IMR-90 (cell line): ENCODE measurements around the gene TSPAN14. TPM values are rescaled to one million over a fixed set of nuclear protein-coding genes. Genes with fewer than 3 reads are reported as not detected.

Experiments
- ATAC-seq: fragments of 200-7000 bp; cut with Tn5 transposase; 2 replicates; pipeline ENCODE4 v1.9.1; 2020; ENCODE audit warnings: low read depth, mild to moderate bottlenecking, moderate library complexity
- BruUV-seq: library from RNA; stranded (reverse); fragments of 400-500 nt; replicated peaks from 2 replicates; lab custom pipeline; 2021; lab: Mats Ljungman, UMichigan
- CTCF ChIA-PET: fragments of 300-600 bp; formaldehyde crosslinking; extraction: SDS; loops from one replicate; lab custom pipeline; 2021; ENCODE audit warnings: antibody characterized with exemption; lab: Yijun Ruan, JAX
- POLR2A ChIA-PET: fragments of 300-600 bp; sonication (Branson Sonifier 250); formaldehyde crosslinking; loops from one replicate; lab custom pipeline; 2022; ENCODE audit warnings: antibody characterized with exemption; ENCODE audit not compliant: unreplicated experiment; lab: Charles Lee
- DNase-seq: peaks from one replicate; pipeline ENCODE4 v3.0.0; 2013
- H2AFZ ChIP-seq: replicated peaks from 2 replicates; pipeline ENCODE3; 2013; ENCODE audit warnings: low read length, mild to moderate bottlenecking; ENCODE audit not compliant: poor library complexity
- H2AK5ac ChIP-seq: 2 replicates; pipeline ENCODE4 v1.6.1; 2013; ENCODE audit warnings: low read depth, low read length, inconsistent platforms
- H2AK9ac ChIP-seq: replicated peaks from 2 replicates; pipeline ENCODE3; 2013; ENCODE audit warnings: mild to moderate bottlenecking, low read depth, low read length, moderate library complexity; ENCODE audit not compliant: poor library complexity
- H2BK120ac ChIP-seq: 2 replicates; pipeline ENCODE4 v1.6.1; 2013; ENCODE audit warnings: low read depth, low read length, inconsistent platforms
- H2BK15ac ChIP-seq: 3 replicates; pipeline ENCODE4 v1.6.1; 2013; ENCODE audit warnings: low read depth, low read length, inconsistent platforms
- H2BK20ac ChIP-seq: 2 replicates; pipeline ENCODE4 v1.6.1; 2013; ENCODE audit warnings: low read depth, mild to moderate bottlenecking, inconsistent platforms, low read length, moderate library complexity
- H2BK5ac ChIP-seq: 2 replicates; pipeline ENCODE4 v1.6.1; 2013; ENCODE audit warnings: mild to moderate bottlenecking, low read depth, low read length, inconsistent platforms; ENCODE audit not compliant: poor library complexity, severe bottlenecking
- H3K14ac ChIP-seq: replicated peaks from 2 replicates; pipeline ENCODE4 v1.6.1; 2013; ENCODE audit warnings: low read depth, low read length, inconsistent platforms
- H3K18ac ChIP-seq: 2 replicates; pipeline ENCODE4 v1.6.1; 2013; ENCODE audit warnings: low read depth, low read length, control low read depth
- H3K23ac ChIP-seq: 2 replicates; pipeline ENCODE4 v1.6.1; 2013; ENCODE audit warnings: low read depth, low read length, inconsistent platforms
- H3K27ac ChIP-seq: 2 replicates; pipeline ENCODE4 v1.5.1; 2013; ENCODE audit warnings: mild to moderate bottlenecking, control low read depth, low read length; ENCODE audit not compliant: insufficient read depth
- H3K27me3 ChIP-seq: 2 replicates; pipeline ENCODE4 v1.6.1; 2013; ENCODE audit warnings: low read length; ENCODE audit not compliant: control insufficient read depth, insufficient read depth
- H3K36me3 ChIP-seq: 2 replicates; pipeline ENCODE4 v1.6.1; 2013; ENCODE audit warnings: low read length, mixed read lengths; ENCODE audit not compliant: control insufficient read depth, insufficient read depth
- H3K4ac ChIP-seq: 2 replicates; pipeline ENCODE4 v1.6.1; 2013; ENCODE audit warnings: low read depth, low read length, inconsistent platforms
- H3K4me1 ChIP-seq: 2 replicates; pipeline ENCODE4 v1.6.1; 2013; ENCODE audit warnings: low read length, mixed read lengths; ENCODE audit not compliant: control insufficient read depth, insufficient read depth
- H3K4me2 ChIP-seq: 2 replicates; pipeline ENCODE4 v1.6.1; 2013; ENCODE audit warnings: low read depth, mild to moderate bottlenecking, control low read depth, low read length, moderate library complexity
- H3K4me3 ChIP-seq: 2 replicates; pipeline ENCODE4 v1.5.1; 2013; ENCODE audit warnings: low read depth, mild to moderate bottlenecking, control low read depth, low read length, moderate library complexity; ENCODE audit not compliant: insufficient read depth
- H3K56ac ChIP-seq: 2 replicates; pipeline ENCODE4 v1.6.1; 2013; ENCODE audit warnings: low read length, inconsistent platforms; ENCODE audit not compliant: insufficient read depth; ENCODE audit errors: extremely low read depth
- H3K79me1 ChIP-seq, 2 experiments: 2 replicates each; pipeline ENCODE4 v1.6.1; 2013; ENCODE audit warnings: low read length in 2 of 2, inconsistent platforms in 1 of 2, low read depth in 1 of 2
- H3K9ac ChIP-seq: 2 replicates; pipeline ENCODE4 v1.6.1; 2013; ENCODE audit warnings: low read depth, low read length, control low read depth
- H3K9me1 ChIP-seq: 2 replicates; pipeline ENCODE4 v1.6.1; 2013; ENCODE audit warnings: low read length, inconsistent platforms; ENCODE audit not compliant: insufficient read depth
- H3K9me3 ChIP-seq: 2 replicates; pipeline ENCODE4 v1.6.1; 2013; ENCODE audit warnings: low read length; ENCODE audit not compliant: control insufficient read depth, insufficient read depth
- H4K20me1 ChIP-seq: 2 replicates; pipeline ENCODE4 v1.6.1; 2013; ENCODE audit warnings: low read length, inconsistent platforms; ENCODE audit not compliant: insufficient read depth
- H4K5ac ChIP-seq: 2 replicates; pipeline ENCODE4 v1.6.1; 2013; ENCODE audit warnings: mild to moderate bottlenecking, low read depth, low read length, control low read depth
- H4K8ac ChIP-seq, 2 experiments: 2 replicates each; pipeline ENCODE4 v1.6.1; 2013; ENCODE audit warnings: low read depth in 2 of 2, low read length in 2 of 2, control low read depth in 1 of 2, inconsistent platforms in 1 of 2
- H4K91ac ChIP-seq: 2 replicates; pipeline ENCODE4 v1.6.1; 2013; ENCODE audit warnings: low read depth, low read length, inconsistent platforms; ENCODE audit not compliant: insufficient read depth
- BHLHE40 ChIP-seq: fragments of 150-350 bp; IDR thresholded peaks from 2 replicates; pipeline ENCODE4 v1.6.1; 2016; ENCODE audit warnings: mild to moderate bottlenecking, low read depth, low read length
- CEBPB ChIP-seq: IDR thresholded peaks from 2 replicates; pipeline ENCODE4 v1.6.1; 2012; ENCODE audit warnings: low read depth, low read length, improper control_type of control experiment
- CHD1 ChIP-seq: IDR thresholded peaks from 2 replicates; pipeline ENCODE4 v1.6.1; 2012; ENCODE audit warnings: low read depth, low read length, improper control_type of control experiment
- CTCF ChIP-seq: conservative IDR thresholded peaks from 2 replicates; pipeline ENCODE4 v1.5.1; 2012; ENCODE audit warnings: mild to moderate bottlenecking, low read depth, low read length, improper control_type of control experiment
- ELK1 ChIP-seq: fragments of 150-350 bp; IDR thresholded peaks from 2 replicates; pipeline ENCODE4 v1.6.1; 2016; ENCODE audit warnings: low read depth, mild to moderate bottlenecking, low read length, moderate library complexity, borderline replicate concordance
- FOS ChIP-seq: fragments of 150-350 bp; IDR thresholded peaks from 2 replicates; pipeline ENCODE4 v1.6.1; 2016; ENCODE audit warnings: low read depth, low read length
- MAFK ChIP-seq: IDR thresholded peaks from 2 replicates; pipeline ENCODE4 v1.6.1; 2012; ENCODE audit warnings: low read depth, low read length, improper control_type of control experiment
- MAZ ChIP-seq: IDR thresholded peaks from 2 replicates; pipeline ENCODE4 v1.6.1; 2012; ENCODE audit warnings: low read depth, mild to moderate bottlenecking, low read length, improper control_type of control experiment, moderate library complexity, borderline replicate concordance
- MXI1 ChIP-seq: IDR thresholded peaks from 2 replicates; pipeline ENCODE4 v1.6.1; 2012; ENCODE audit warnings: low read depth, mild to moderate bottlenecking, low read length, moderate library complexity, borderline replicate concordance
- NFE2L2 ChIP-seq: fragments of 150-350 bp; IDR thresholded peaks from 2 replicates; pipeline ENCODE4 v1.6.1; 2016; ENCODE audit warnings: low read depth, mild to moderate bottlenecking, low read length
- POLR2A ChIP-seq: IDR thresholded peaks from 2 replicates; pipeline ENCODE4 v1.6.1; 2012; ENCODE audit warnings: mild to moderate bottlenecking, low read depth, low read length
- RAD21 ChIP-seq: IDR thresholded peaks from 2 replicates; pipeline ENCODE4 v1.6.1; 2012; ENCODE audit warnings: low read length, improper control_type of control experiment
- RCOR1 ChIP-seq: IDR thresholded peaks from 2 replicates; pipeline ENCODE4 v1.6.1; 2012; ENCODE audit warnings: mild to moderate bottlenecking, low read length, improper control_type of control experiment; ENCODE audit not compliant: insufficient replicate concordance
- RFX5 ChIP-seq: IDR thresholded peaks from 2 replicates; pipeline ENCODE4 v1.8.0; 2012; ENCODE audit warnings: low read depth, mild to moderate bottlenecking, low read length, moderate library complexity
- SMC3 ChIP-seq: fragments of 150-350 bp; IDR thresholded peaks from 2 replicates; pipeline ENCODE4 v1.6.1; 2016; ENCODE audit warnings: low read depth, mild to moderate bottlenecking, antibody characterized with exemption, low read length, moderate library complexity
- WGBS, 2 experiments: methylation state at CpG; one replicate each; pipeline versions ENCODE4 v1.1.5 to v1.1.7; 2013; ENCODE audit warnings: missing lambda C conversion rate in 2 of 2; ENCODE audit not compliant: insufficient read length in 1 of 2; ENCODE audit errors: extremely low coverage in 2 of 2; 5-methylcytosine and 5-hydroxymethylcytosine counted together
- dilution Hi-C: fragments of 300-500 bp; cut with HindIII; formaldehyde crosslinking; loops from one replicate; pipeline ENCODE4 v1.14.3; 2018; ENCODE audit warnings: low sequenced_read_pairs; ENCODE audit not compliant: unreplicated experiment
- in situ Hi-C: fragments of 300-500 bp; cut with MboI; formaldehyde crosslinking; loops from 3 replicates; pipeline ENCODE4 v1.14.3; 2019; ENCODE audit warnings: low sequenced_read_pairs, inconsistent platforms, mixed read lengths
- intact Hi-C: fragments of 100-400 bp; cut with micrococcal nuclease; formaldehyde crosslinking; loops from 2 replicates; pipeline ENCODE4 v1.10.0; 2022
- polyA plus RNA-seq, 3 experiments: library from polyadenylated mRNA; depleted of rRNA; stranded (reverse); fragments of >200 nt; gene quantifications; 2 replicates each; pipeline ENCODE4 v1.2.3, GENCODE V29; 2012; ENCODE audit warnings: low replicate concordance in 1 of 3
- total RNA-seq: library from RNA; depleted of rRNA; stranded (reverse); fragments of >200 nt; gene quantifications from 2 replicates; pipeline ENCODE4 v1.2.3, GENCODE V29; 2012

TSPAN14 gene
- total and polyA plus RNA-seq, 2 of the 4 experiments (the other 2 are of a cell fraction), result 18.5 to 43.0 TPM

- peaks cover 2% of the 10 kb centered on the region for H3K4me1 ChIP-seq
- peaks cover 15% of the 10 kb centered on the region for H3K36me3 ChIP-seq
- H4K5ac ChIP-seq, result no peak overlapping the region
- in situ Hi-C loops (no loop called here), dilution Hi-C loops (no loop called here), intact Hi-C loops (no loop called here)
- H3K18ac ChIP-seq, result no peak overlapping the region
- no peak overlapping the region for H3K4ac ChIP-seq
- H2BK120ac ChIP-seq, result no peak overlapping the region
- H4K91ac ChIP-seq, result no peak overlapping the region
- no peaks in the 10 kb centered on the region for H3K9me3 ChIP-seq
- H2BK20ac ChIP-seq, result no peak overlapping the region
- no peak overlapping the region for H3K4me2 ChIP-seq
- H3K4me3 ChIP-seq, result no peak overlapping the region
- peaks cover 28% of the 10 kb centered on the region for H3K9me1 ChIP-seq
- no TSS peak for BruUV-seq
- peaks cover 51 to 83% of the 10 kb centered on the region in 2 experiments for H3K79me1 ChIP-seq
- no peak overlapping the region for H2BK5ac ChIP-seq
- no peak overlapping the region for H3K23ac ChIP-seq
- H3K27me3 ChIP-seq, result no peaks in the 10 kb centered on the region
- no peak overlapping the region for H2AK5ac ChIP-seq
- H3K27ac ChIP-seq, result no peak overlapping the region
- no peak for DNase-seq
- H3K56ac ChIP-seq, result no peak overlapping the region
- H3K14ac ChIP-seq, result no peak overlapping the region
- WGBS, 2 experiments, result 90% methylated on average over 7 of the region's 17 CpGs; no CpG with 5 or more reads in 1 of the 2 experiments
- no peak overlapping the region for H3K9ac ChIP-seq
- no peak overlapping the region for H2BK15ac ChIP-seq
- ATAC-seq, result no peak
- no peak overlapping the region for H2AFZ ChIP-seq
- ChIA-PET POLR2A (no interaction called here), CTCF (no interaction called here)
- no peak overlapping the region for H2AK9ac ChIP-seq
- H4K8ac ChIP-seq, result no peak overlapping the region
- peaks cover 42% of the 10 kb centered on the region for H4K20me1 ChIP-seq
- TF ChIP-seq MAZ (no peak), POLR2A (no peak), NFE2L2 (no peak), RCOR1 (no peak), CHD1 (no peak), CTCF (no peak), RFX5 (no peak), CEBPB (no peak), RAD21 (no peak), BHLHE40 (no peak), SMC3 (no peak), ELK1 (no peak), MXI1 (no peak), FOS (no peak), MAFK (no peak)
These were observed 32.0 kb downstream of the TSPAN14 start for GRCh38 chr10:80485946-80486764.
